SK-N-MC (cell line): ENCODE results near the gene MKRN1.

Experiments used
- EZH2 ChIP-seq: fragments of 200-600 bp; sonication (generic); IDR thresholded peaks from one replicate; pipeline ENCODE4 v1.6.1; 2017; ENCODE audit warnings: antibody characterized with exemption
- FOXP2 ChIP-seq: optimal IDR thresholded peaks from 2 replicates; pipeline ENCODE3; 2011; ENCODE audit warnings: mild to moderate bottlenecking, moderate library complexity; ENCODE audit not compliant: insufficient read depth; ENCODE audit errors: extremely low read length, control extremely low read depth
- POLR2AphosphoS5 ChIP-seq: IDR thresholded peaks from 2 replicates; pipeline ENCODE4 v1.6.1; 2012; ENCODE audit warnings: mild to moderate bottlenecking, low read depth, low read length, borderline replicate concordance

- TF ChIP-seq POLR2AphosphoS5 (no peak), FOXP2 (no peak), EZH2 (no peak)
These were observed 31.5 kb downstream of the MKRN1 start for GRCh38 chr7:140447841-140448240.
